Neural cell (in vitro differentiated cells): ENCODE results near the gene PAGE1. TPM values are rescaled to one million over a fixed set of nuclear protein-coding genes. Genes with fewer than 3 reads are reported as not detected.

Source experiments
- H2AFZ ChIP-seq: fragments of 200-600, 300-800 bp; sonication (generic), shearing (Covaris generic); 2 replicates; pipeline ENCODE4 v1.6.0; 2014; ENCODE audit warnings: low read depth, mild to moderate bottlenecking, antibody characterized with exemption, low read length, moderate library complexity
- H3F3A ChIP-seq: fragments of 200-600 bp; shearing (Covaris generic); 2 replicates; pipeline ENCODE4 v1.6.1; 2016; ENCODE audit warnings: mild to moderate bottlenecking, moderate library complexity, mixed read lengths, antibody characterized with exemption, low read length; ENCODE audit not compliant: insufficient read depth, poor library complexity, severe bottlenecking
- H3K27ac ChIP-seq: fragments of 200-600, 300-800 bp; sonication (generic), shearing (Covaris generic); 2 replicates; pipeline ENCODE4 v1.5.1; 2014; ENCODE audit warnings: mild to moderate bottlenecking, low read length, moderate library complexity
- H3K27me3 ChIP-seq: fragments of 300-800, 200-600 bp; sonication (generic), shearing (Covaris generic); 2 replicates; pipeline ENCODE4 v1.6.0; 2014; ENCODE audit warnings: mild to moderate bottlenecking, low read depth, low read length, moderate library complexity; ENCODE audit not compliant: insufficient read depth
- H3K36me3 ChIP-seq: fragments of 300-800, 200-600 bp; sonication (generic), shearing (Covaris generic); 2 replicates; pipeline ENCODE4 v1.5.1; 2014; ENCODE audit warnings: mild to moderate bottlenecking, antibody characterized with exemption, low read length, moderate library complexity; ENCODE audit not compliant: insufficient read depth
- H3K4me2 ChIP-seq: fragments of 300-800, 200-600 bp; sonication (generic), shearing (Covaris generic); 2 replicates; pipeline ENCODE4 v1.6.0; 2014; ENCODE audit warnings: mild to moderate bottlenecking, low read length
- H3K4me3 ChIP-seq: fragments of 300-800, 200-600 bp; sonication (generic), shearing (Covaris generic); 2 replicates; pipeline ENCODE4 v1.5.1; 2014; ENCODE audit warnings: mild to moderate bottlenecking, low read length, moderate library complexity
- H3K79me2 ChIP-seq: fragments of 200-600 bp; shearing (Covaris generic); replicated peaks from 2 replicates; pipeline ENCODE4 v1.6.0; 2014; ENCODE audit warnings: mild to moderate bottlenecking, low read length, moderate library complexity; ENCODE audit not compliant: insufficient read depth
- H3K9ac ChIP-seq: fragments of 300-800, 200-600 bp; sonication (generic), shearing (Covaris generic); 2 replicates; pipeline ENCODE4 v1.6.1; 2016; ENCODE audit warnings: mild to moderate bottlenecking, low read length, mixed read lengths
- H3K9me2 ChIP-seq: fragments of 200-600 bp; shearing (Covaris generic); 2 replicates; pipeline ENCODE4 v1.6.1; 2016; ENCODE audit warnings: mild to moderate bottlenecking, low read length, mixed read lengths; ENCODE audit not compliant: insufficient read depth
- H3K9me3 ChIP-seq: fragments of 200-600, 300-800 bp; sonication (generic), shearing (Covaris generic); 2 replicates; pipeline ENCODE4 v1.6.1; 2016; ENCODE audit warnings: mild to moderate bottlenecking, mixed run types, low read length, moderate library complexity, mixed read lengths
- H4K20me1 ChIP-seq: fragments of 200-600 bp; shearing (Covaris generic); 2 replicates; pipeline ENCODE4 v1.6.1; 2016; ENCODE audit warnings: mild to moderate bottlenecking, mixed run types; ENCODE audit not compliant: insufficient read depth
- CTCF ChIP-seq: fragments of 450-650 bp; IDR thresholded peaks from 2 replicates; pipeline ENCODE4 v1.5.1; 2014; ENCODE audit warnings: antibody characterized with exemption, mild to moderate bottlenecking, moderate library complexity; ENCODE audit not compliant: poor library complexity, severe bottlenecking
- EP300 ChIP-seq: fragments of 450-650 bp; conservative IDR thresholded peaks from 2 replicates; pipeline ENCODE4 v1.6.1; 2014; ENCODE audit warnings: antibody characterized with exemption, mild to moderate bottlenecking, moderate library complexity; ENCODE audit not compliant: poor library complexity, severe bottlenecking
- EZH2 ChIP-seq: fragments of 200-600, 300-800 bp; shearing (Covaris generic), sonication (generic); IDR thresholded peaks from 2 replicates; pipeline ENCODE4 v1.6.1; 2014; ENCODE audit warnings: antibody characterized with exemption, low read length, borderline replicate concordance, mild to moderate bottlenecking; ENCODE audit not compliant: insufficient read depth, poor library complexity, severe bottlenecking
- MXI1 ChIP-seq: fragments of 450-650 bp; conservative IDR thresholded peaks from 2 replicates; pipeline ENCODE4 v1.6.1; 2014; ENCODE audit warnings: antibody characterized with exemption, mild to moderate bottlenecking; ENCODE audit not compliant: poor library complexity, severe bottlenecking
- POLR2AphosphoS5 ChIP-seq: IDR thresholded peaks from 2 replicates; pipeline ENCODE4 v1.6.1; 2012
- RAD21 ChIP-seq: fragments of 450-650 bp; conservative IDR thresholded peaks from 2 replicates; pipeline ENCODE4 v1.6.1; 2014; ENCODE audit warnings: antibody characterized with exemption, mild to moderate bottlenecking, moderate library complexity
- SMC3 ChIP-seq: fragments of 450-650 bp; conservative IDR thresholded peaks from 2 replicates; pipeline ENCODE4 v1.6.1; 2014; ENCODE audit warnings: antibody characterized with exemption, mild to moderate bottlenecking, moderate library complexity; ENCODE audit not compliant: poor library complexity
- TAF1 ChIP-seq: IDR thresholded peaks from 2 replicates; pipeline ENCODE4 v1.6.1; 2012; ENCODE audit warnings: low read depth
- polyA plus RNA-seq: library from polyadenylated mRNA; depleted of rRNA; stranded (reverse); fragments of >200 nt; gene quantifications from 2 replicates; pipeline ENCODE4 v1.2.3, GENCODE V29; 2014
- TF ChIP-seq, protein P1 (sequence below): IDR thresholded peaks from 2 replicates; pipeline ENCODE4 v1.6.1; 2012; ENCODE audit warnings: borderline replicate concordance

The PAGE1 gene
- polyA plus RNA-seq, 1 donor from 2014 or later = not detected

DNA sequence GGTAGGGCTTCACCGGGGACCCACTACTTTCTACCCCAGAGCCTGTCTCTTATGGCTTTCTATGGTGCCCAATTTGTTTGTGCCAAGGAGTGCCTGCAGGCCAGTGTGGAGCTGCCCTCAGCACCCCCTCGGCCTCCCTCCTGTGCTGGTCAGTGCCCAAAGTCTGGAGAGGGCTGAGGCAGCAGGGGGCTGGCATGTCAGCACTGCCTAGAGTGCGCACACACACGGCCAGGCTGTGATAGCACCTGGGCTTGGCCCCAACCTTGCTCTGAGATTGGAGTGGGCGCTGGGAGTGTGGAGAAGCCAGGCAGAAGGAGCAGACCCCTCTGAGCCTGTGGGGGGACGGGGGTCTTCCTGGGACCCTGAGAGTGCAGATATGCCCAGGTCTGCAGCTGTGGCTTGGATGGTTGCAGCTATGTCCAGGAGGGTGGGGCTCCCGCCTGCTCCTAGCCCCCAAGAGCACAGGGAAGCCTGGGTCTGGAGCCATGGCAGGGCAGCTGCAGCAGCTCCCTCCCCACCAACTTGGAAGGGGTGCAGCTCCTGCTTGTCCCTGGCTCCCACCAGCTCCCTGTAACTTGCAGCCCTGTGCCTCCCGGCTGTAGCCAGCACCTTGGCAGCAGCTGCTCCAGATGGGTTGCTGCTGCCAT lies 50.7 kb downstream of the PAGE1 start:
- H3K4me2 ChIP-seq = no peak overlapping the region
- no peaks in the 10 kb centered on the region for H3K79me2 ChIP-seq
- H3K9ac ChIP-seq = no peak overlapping the region
- H3K27me3 ChIP-seq = no peaks in the 10 kb centered on the region
- H3F3A ChIP-seq = no peaks in the 10 kb centered on the region
- H3K9me2 ChIP-seq = no peaks in the 10 kb centered on the region
- H3K4me3 ChIP-seq = no peak overlapping the region
- no peak overlapping the region for H2AFZ ChIP-seq
- TF ChIP-seq CTCF (no peak), POLR2AphosphoS5 (no peak), TAF1 (no peak), RAD21 (no peak), MXI1 (no peak), SMC3 (no peak), EP300 (no peak), EZH2 (no peak)
- TF ChIP-seq, protein P1, sequence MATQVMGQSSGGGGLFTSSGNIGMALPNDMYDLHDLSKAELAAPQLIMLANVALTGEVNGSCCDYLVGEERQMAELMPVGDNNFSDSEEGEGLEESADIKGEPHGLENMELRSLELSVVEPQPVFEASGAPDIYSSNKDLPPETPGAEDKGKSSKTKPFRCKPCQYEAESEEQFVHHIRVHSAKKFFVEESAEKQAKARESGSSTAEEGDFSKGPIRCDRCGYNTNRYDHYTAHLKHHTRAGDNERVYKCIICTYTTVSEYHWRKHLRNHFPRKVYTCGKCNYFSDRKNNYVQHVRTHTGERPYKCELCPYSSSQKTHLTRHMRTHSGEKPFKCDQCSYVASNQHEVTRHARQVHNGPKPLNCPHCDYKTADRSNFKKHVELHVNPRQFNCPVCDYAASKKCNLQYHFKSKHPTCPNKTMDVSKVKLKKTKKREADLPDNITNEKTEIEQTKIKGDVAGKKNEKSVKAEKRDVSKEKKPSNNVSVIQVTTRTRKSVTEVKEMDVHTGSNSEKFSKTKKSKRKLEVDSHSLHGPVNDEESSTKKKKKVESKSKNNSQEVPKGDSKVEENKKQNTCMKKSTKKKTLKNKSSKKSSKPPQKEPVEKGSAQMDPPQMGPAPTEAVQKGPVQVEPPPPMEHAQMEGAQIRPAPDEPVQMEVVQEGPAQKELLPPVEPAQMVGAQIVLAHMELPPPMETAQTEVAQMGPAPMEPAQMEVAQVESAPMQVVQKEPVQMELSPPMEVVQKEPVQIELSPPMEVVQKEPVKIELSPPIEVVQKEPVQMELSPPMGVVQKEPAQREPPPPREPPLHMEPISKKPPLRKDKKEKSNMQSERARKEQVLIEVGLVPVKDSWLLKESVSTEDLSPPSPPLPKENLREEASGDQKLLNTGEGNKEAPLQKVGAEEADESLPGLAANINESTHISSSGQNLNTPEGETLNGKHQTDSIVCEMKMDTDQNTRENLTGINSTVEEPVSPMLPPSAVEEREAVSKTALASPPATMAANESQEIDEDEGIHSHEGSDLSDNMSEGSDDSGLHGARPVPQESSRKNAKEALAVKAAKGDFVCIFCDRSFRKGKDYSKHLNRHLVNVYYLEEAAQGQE = no peak
- no peak overlapping the region for H3K27ac ChIP-seq
- H4K20me1 ChIP-seq = no peaks in the 10 kb centered on the region
- H3K9me3 ChIP-seq = no peaks in the 10 kb centered on the region
- no peaks in the 10 kb centered on the region for H3K36me3 ChIP-seq

Other genes with a start within 250 kb of the PAGE1 start
- gene GAGE12C, start 163.8 kb downstream of the PAGE1 start, polyA plus RNA-seq = not detected in 2 replicates
- not detected in 2 replicates for gene GAGE12D, start 154.3 kb downstream of the PAGE1 start, polyA plus RNA-seq
- gene GAGE12E, start 144.7 kb downstream of the PAGE1 start, polyA plus RNA-seq = not detected in 2 replicates
- gene GAGE12F, start 135.1 kb downstream of the PAGE1 start, polyA plus RNA-seq = not detected in 2 replicates
- gene GAGE12G, start 125.6 kb downstream of the PAGE1 start, polyA plus RNA-seq = not detected in 2 replicates
- gene GAGE12H, start 116.0 kb downstream of the PAGE1 start, polyA plus RNA-seq = not detected in 2 replicates
- gene GAGE2A, start 106.5 kb downstream of the PAGE1 start, polyA plus RNA-seq = not detected in 2 replicates
- not detected in 2 replicates for gene GAGE1, start 97.0 kb downstream of the PAGE1 start, polyA plus RNA-seq
- not detected in 2 replicates for gene PAGE4, start 133.3 kb upstream of the PAGE1 start, polyA plus RNA-seq
- 8.0 and 10.3 TPM in 2 replicates for gene USP27X, start 183.5 kb upstream of the PAGE1 start, polyA plus RNA-seq
- gene CLCN5, start 226.6 kb upstream of the PAGE1 start, polyA plus RNA-seq = 10.7 and 13.1 TPM in 2 replicates